Natural killer cell (primary cell): Measurements from ENCODE around the gene ACTG1. TPM values are rescaled to one million over a fixed set of nuclear protein-coding genes. Genes with fewer than 3 reads are reported as not detected.

Source experiments
- ATAC-seq, 3 donors: fragments of 150-1000 bp in 2 of 3; fragments of 200-7000 bp in 1 of 3; cut with Tn5 transposase; 1 replicate in 1 of 3; 2 replicates in 2 of 3; pipeline ENCODE4 v1.10.0; 2021; ENCODE audit warnings: mild to moderate bottlenecking in 2 of 3, moderate library complexity in 2 of 3
- DNase-seq, 2 donors: peaks; one replicate each; pipeline versions ENCODE4 v3.0.0 to v3.0.0-alpha.2; 2013 to 2021; ENCODE audit warnings: mixed read lengths in 1 of 2
- H3K27ac ChIP-seq: one replicate; pipeline ENCODE4 v1.5.1; 2013; ENCODE audit warnings: mild to moderate bottlenecking, low read length
- H3K27me3 ChIP-seq: one replicate; pipeline ENCODE4 v1.6.1; 2013; ENCODE audit warnings: low read length; ENCODE audit not compliant: control insufficient read depth, insufficient read depth
- H3K36me3 ChIP-seq: one replicate; pipeline ENCODE4 v1.6.1; 2013; ENCODE audit warnings: low read length; ENCODE audit not compliant: control insufficient read depth, insufficient read depth
- H3K4me1 ChIP-seq: one replicate; pipeline ENCODE4 v1.6.1; 2013; ENCODE audit warnings: low read length; ENCODE audit not compliant: control insufficient read depth, insufficient read depth
- H3K4me3 ChIP-seq: one replicate; pipeline ENCODE4 v1.5.1; 2013; ENCODE audit warnings: low read length
- H3K9me3 ChIP-seq: one replicate; pipeline ENCODE4 v1.6.1; 2013; ENCODE audit warnings: low read length; ENCODE audit not compliant: control insufficient read depth, insufficient read depth
- H3K27ac Mint-ChIP-seq, 2 donors: one replicate each; pipeline ENCODE4 v1.8.0; 2022; ENCODE audit warnings: mild to moderate bottlenecking in 2 of 2, mixed read lengths in 2 of 2, moderate library complexity in 1 of 2
- H3K27me3 Mint-ChIP-seq, 2 donors: one replicate each; pipeline ENCODE4 v1.8.0; 2022; ENCODE audit warnings: low read depth in 2 of 2, mixed read lengths in 2 of 2
- H3K36me3 Mint-ChIP-seq: one replicate; pipeline ENCODE4 v1.8.0; 2022; ENCODE audit warnings: mixed read lengths
- H3K4me1 Mint-ChIP-seq, 2 donors: one replicate each; pipeline ENCODE4 v1.8.0; 2022; ENCODE audit warnings: mixed read lengths in 2 of 2
- H3K4me3 Mint-ChIP-seq: one replicate; pipeline ENCODE4 v1.8.0; 2022; ENCODE audit warnings: mild to moderate bottlenecking, moderate library complexity, mixed read lengths
- H3K9me3 Mint-ChIP-seq, 2 donors: one replicate each; pipeline ENCODE4 v1.8.0; 2022; ENCODE audit warnings: mixed read lengths in 2 of 2
- CTCF ChIP-seq: fragments of 200-600 bp; IDR thresholded peaks from one replicate; pipeline ENCODE4 v1.8.0; 2022; ENCODE audit warnings: antibody characterized with exemption
- WGBS: methylation state at CpG from one replicate; pipeline ENCODE4 v1.1.7; 2013; ENCODE audit warnings: missing lambda C conversion rate; ENCODE audit not compliant: insufficient coverage; 5-methylcytosine and 5-hydroxymethylcytosine counted together
- intact Hi-C: fragments of 100-400 bp; cut with micrococcal nuclease; formaldehyde crosslinking; loops from one replicate; pipeline ENCODE4 v1.14.2; 2022
- total RNA-seq, 4 donors: library from RNA; stranded (reverse); fragments of 120-200 nt in 1 of 4; gene quantifications; one replicate each; pipeline versions ENCODE4 v1.2.3 to v1.2.4, GENCODE V29; 2013 to 2022

The ACTG1 gene
- total RNA-seq, 3 donors from 2014 or later (not counting 1 experiment from before 2014, with no cell fraction given): 1,401 to 1,901 (median 1,735) TPM

GRCh38 chr17:81558115-81558468, 45.5 kb upstream of the ACTG1 start:
- H3K9me3 ChIP-seq: no peaks in the 10 kb centered on the region
- peaks cover 19% of the 10 kb centered on the region for H3K4me1 ChIP-seq
- H3K27ac Mint-ChIP-seq: no peak overlapping the region
- H3K36me3 Mint-ChIP-seq: no peaks in the 10 kb centered on the region
- no peaks in the 10 kb centered on the region for H3K27me3 Mint-ChIP-seq
- no peaks in the 10 kb centered on the region for H3K27me3 ChIP-seq
- H3K27ac ChIP-seq: no peak overlapping the region
- intact Hi-C loops: no loop called here
- H3K4me3 ChIP-seq: no peak overlapping the region
- H3K36me3 ChIP-seq: peaks cover 19% of the 10 kb centered on the region
- H3K4me1 Mint-ChIP-seq: peaks cover 11 to 13% of the 10 kb centered on the region in 2 donors
- no peaks in the 10 kb centered on the region for H3K9me3 Mint-ChIP-seq
- WGBS: 96% methylated on average over 12 of the region's 12 CpGs
- TF ChIP-seq CTCF: no peak
- no peak for DNase-seq
- no peak for ATAC-seq
- H3K4me3 Mint-ChIP-seq: no peak overlapping the region

GRCh38 chr17:81557276-81558114, 44.9 kb upstream of the ACTG1 start:
- Mint-ChIP-seq H3K36me3 (no peaks in the 10 kb centered on the region), H3K27ac (no peak overlapping the region), H3K9me3 (no peaks in the 10 kb centered on the region), H3K27me3 (no peaks in the 10 kb centered on the region), H3K4me3 (no peak overlapping the region), H3K4me1 (peaks cover 16 to 18% of the 10 kb centered on the region in 2 donors)
- H3K36me3 ChIP-seq: peaks cover 19% of the 10 kb centered on the region
- H3K27me3 ChIP-seq: no peaks in the 10 kb centered on the region
- H3K4me1 ChIP-seq: peaks cover 22% of the 10 kb centered on the region
- no peak overlapping the region for H3K27ac ChIP-seq
- no peak for TF ChIP-seq CTCF
- intact Hi-C loops: no loop called here
- no peaks in the 10 kb centered on the region for H3K9me3 ChIP-seq
- 94% methylated on average over 21 of the region's 21 CpGs for WGBS
- no peak for DNase-seq
- no peak for ATAC-seq
- H3K4me3 ChIP-seq: no peak overlapping the region

DNA sequence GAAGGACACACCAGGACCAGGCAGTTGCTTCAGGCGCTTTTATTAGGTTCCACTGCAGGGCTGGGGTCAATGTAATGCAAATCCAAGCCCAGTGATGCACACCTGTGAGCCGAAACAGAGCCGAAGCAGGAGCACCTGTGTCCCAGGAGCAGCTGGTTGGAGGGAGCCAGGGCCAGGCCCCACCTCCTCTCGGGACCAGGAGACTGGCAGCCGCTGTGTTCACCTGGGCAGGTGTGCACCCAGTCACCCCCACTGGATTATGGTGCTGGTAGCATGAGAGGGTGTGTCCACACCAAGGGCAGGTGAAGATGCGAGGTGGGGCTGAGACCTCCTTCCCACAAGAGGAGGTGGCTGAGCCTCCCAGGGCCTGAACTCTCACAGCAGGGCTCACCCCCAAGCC, 44.3 kb upstream of the ACTG1 start:
- Histone ChIP-seq H3K4me3 (no peak overlapping the region), H3K27ac (no peak overlapping the region), H3K27me3 (no peaks in the 10 kb centered on the region), H3K36me3 (peaks cover 19% of the 10 kb centered on the region), H3K9me3 (no peaks in the 10 kb centered on the region), H3K4me1 (peaks cover 22% of the 10 kb centered on the region)
- Mint-ChIP-seq H3K4me1 (peaks cover 16 to 18% of the 10 kb centered on the region in 2 donors), H3K27ac (no peak overlapping the region), H3K9me3 (no peaks in the 10 kb centered on the region), H3K4me3 (no peak overlapping the region), H3K36me3 (no peaks in the 10 kb centered on the region), H3K27me3 (no peaks in the 10 kb centered on the region)
- intact Hi-C loops: no loop called here
- ATAC-seq (no peak), DNase-seq (no peak)
- 94% methylated on average over 6 of the region's 6 CpGs for WGBS
- TF ChIP-seq CTCF: no peak
